ENCODE results near the gene SCN4A.
"Not testable (repeated sequence)": the region's sequence is repeated elsewhere in the genome, so short reads cannot be mapped to it uniquely, and the experiment has no call there.

Gene SCN4A

GRCh38 chr17:63911041-63911635, 61.6 kb downstream of the SCN4A start, which contains the start of gene CSHL1:
CSHL1 (minus strand) TSS chr17:63911258; CDS start chr17:63911196, 62 bp downstream.
- DNase-seq = no peak

GRCh38 chr17:63910096-63910495, 62.6 kb downstream of the SCN4A start:
- no peak for DNase-seq

DNA sequence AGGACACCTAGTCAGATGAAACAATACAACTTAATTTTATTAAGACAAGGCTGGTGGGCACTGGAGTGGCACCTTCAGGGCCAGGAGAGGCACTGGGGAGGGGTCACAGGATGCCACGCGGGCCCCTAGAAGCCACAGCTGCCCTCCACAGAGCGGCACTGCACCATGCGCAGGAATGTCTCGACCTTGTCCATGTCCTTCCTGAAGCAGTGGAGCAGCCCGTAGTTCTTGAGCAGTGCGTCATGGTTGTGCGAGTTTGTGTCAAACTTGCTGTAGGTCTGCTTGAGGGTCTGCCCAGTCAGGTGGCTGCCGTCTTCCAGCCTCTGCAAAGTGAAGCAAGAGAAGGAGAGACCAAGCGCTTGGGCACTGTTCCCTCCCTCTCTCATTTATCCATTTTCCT, 63.1 kb downstream of the SCN4A start:
- not testable (repeated sequence) for DNase-seq

- DNase-seq = peak; percentile 53 to 57
These were observed 65.4 kb downstream of the SCN4A start for GRCh38 chr17:63907161-63907778.

DNA sequence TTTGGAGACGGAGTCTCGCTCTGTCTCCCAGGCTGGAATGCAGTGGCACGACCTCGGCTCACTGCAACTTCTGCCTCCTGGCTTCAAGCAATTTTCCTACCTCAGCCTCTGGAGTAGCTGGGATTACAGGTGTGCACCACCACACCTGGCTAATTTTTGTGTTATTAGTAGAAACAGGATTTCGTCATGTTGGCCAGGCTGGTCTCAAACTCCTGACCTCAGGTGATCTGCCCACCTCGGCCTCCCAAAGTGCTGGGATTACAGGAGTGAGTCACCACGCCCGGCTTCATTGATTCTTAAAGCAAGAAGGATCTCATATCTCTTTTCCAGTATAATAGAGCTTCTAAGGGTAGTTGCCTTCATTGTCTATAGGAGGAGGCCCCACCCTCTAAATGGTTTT, 67.9 kb downstream of the SCN4A start:
- DNase-seq = not testable (repeated sequence)

GRCh38 chr17:63903787-63904201, 68.9 kb downstream of the SCN4A start:
- DNase-seq = peak; percentile 41 to 45

DNA sequence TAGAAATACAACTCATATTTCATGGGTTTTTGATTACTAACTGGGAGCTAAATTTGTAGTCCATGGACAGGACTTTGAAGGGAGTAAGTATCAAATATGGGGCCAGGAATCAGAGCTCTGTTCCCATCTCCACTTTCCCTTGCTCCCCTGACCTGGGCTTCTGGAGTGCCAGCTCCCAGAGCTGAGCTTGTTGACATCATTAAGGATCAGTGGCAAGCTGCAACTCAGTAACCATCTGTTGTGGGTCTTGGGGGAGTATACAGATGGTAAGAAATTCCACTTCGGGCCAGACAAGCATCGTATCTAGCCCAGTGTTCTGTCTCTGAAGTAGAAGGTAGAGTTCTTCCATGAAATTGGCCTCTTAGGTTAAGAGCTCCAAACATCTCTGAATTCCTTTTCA, 70.7 kb downstream of the SCN4A start:
- not testable (repeated sequence) for DNase-seq

- not testable (repeated sequence) for DNase-seq
These were observed 73.6 kb downstream of the SCN4A start for GRCh38 chr17:63898899-63899798.

- not testable (repeated sequence) for DNase-seq
These were observed 76.0 kb downstream of the SCN4A start, which contains the start of gene CSH1 for GRCh38 chr17:63896524-63897354. CSH1 (minus strand) TSS chr17:63896574; CDS start chr17:63896511, 63 bp downstream.

DNA sequence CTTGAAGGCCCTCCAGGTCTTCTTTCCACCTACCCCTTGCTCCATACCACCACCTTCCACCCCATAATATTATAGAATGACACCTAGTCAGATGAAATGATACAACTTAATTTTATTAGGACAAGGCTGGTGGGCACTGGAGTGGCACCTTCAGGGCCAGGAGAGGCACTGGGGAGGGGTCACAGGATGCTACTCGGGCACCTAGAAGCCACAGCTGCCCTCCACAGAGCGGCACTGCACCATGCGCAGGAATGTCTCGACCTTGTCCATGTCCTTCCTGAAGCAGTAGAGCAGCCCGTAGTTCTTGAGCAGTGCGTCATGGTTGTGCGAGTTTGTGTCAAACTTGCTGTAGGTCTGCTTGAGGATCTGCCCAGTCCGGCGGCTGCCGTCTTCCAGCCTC, 77.9 kb downstream of the SCN4A start:
- DNase-seq = not testable (repeated sequence)

DNA sequence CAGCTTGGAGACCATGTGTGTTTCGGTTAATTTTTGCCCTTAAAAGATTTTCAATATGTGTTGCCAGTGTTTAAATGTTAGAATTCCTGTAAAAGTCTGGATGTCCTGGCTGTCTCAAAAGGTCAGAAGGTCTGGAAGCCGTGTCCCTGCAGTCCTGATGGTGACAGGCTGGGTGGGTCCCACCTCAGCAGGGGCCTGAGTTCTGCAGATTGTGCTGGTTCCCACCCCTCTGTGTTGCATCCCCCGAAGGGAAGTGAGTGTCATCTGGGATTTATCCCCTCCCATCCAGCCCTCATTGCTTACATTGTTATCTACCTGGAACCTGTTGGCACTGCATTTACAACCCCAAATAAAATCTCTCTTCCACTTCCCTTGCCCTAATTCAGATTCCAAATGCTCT, 78.7 kb downstream of the SCN4A start:
- DNase-seq = not testable (repeated sequence)

- not testable (repeated sequence) for DNase-seq
These were observed 80.2 kb downstream of the SCN4A start for GRCh38 chr17:63892316-63893037.

DNA sequence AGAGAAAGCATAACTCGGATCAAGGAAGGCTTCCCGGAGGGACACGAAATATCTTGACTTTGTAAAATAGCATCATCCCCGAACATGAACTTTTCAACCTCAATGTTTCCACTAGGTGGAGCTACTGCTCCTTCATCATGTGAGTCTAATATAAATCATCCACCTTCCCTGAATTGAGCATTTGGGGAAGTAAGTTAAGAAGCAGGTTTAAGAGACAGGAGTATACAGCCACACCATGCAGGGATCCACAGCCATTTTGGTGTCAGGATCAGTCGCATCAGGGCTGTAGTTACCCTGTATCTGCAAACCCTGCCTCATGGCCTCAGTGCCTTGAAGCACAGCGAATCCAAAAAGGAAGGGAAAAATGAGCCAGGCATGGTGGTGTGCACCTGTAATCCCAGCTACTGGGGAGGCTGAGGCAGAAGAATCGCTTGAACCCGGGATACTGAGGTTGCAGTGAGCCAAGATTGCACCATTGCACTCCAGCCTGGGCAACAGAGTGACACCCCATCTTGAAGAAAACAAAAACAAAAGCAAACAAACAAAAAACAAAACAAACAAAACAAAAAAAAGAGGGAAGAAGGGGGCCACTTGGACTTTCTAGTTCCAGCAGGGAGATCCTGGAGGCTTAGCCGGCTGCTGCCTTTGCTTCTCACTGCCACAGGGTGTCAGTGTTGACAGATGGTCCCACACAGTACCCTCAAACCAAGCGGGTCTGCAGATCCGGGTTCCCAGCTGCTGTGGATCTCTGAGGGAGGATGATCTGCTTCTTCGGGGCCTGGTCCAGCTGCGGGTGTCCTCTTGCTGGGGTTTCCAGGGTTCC, 83.5 kb downstream of the SCN4A start:
- DNase-seq = peak; percentile 55 to 60
